ENCODE measurements around the gene ZFP1. TPM values are rescaled to one million over a fixed set of nuclear protein-coding genes. Genes with fewer than 3 reads are reported as not detected.

The ZFP1 gene
- total and polyA plus RNA-seq, 9 of the 15 experiments (the other 6 are each of a cell fraction or from before 2014, with no cell fraction given) = 2.6 to 14.7 (median 11.6) TPM

DNA sequence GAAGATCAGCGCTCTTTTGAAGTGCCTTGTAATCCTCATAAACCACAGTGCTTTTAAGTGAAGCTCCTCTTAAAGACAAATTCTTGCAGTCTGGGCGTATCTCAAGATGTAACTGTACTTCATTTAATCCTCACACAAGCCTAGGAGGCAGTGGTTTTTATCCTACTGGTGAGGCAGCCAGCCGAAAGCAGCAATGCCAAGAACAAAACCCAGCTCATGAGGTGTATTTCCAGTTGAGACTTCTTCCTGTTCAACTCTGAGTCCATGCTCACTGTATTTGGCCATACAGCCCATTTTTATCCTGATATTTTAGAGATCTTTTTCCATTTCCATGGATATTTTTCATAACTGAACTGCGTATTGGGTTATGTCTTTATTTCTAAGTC is 44.9 kb downstream of the ZFP1 start:
- no peak for ATAC-seq
- WGBS (ENCODE audit: insufficient coverage, low coverage, missing lambda C conversion rate) = 29% methylated on average over 4 of the region's 4 CpGs
- in situ Hi-C loops (cut with MboI) = no loop called here
- no peaks in the 10 kb centered on the region for H4K20me1 ChIP-seq (replicated peaks; ENCODE audit: control insufficient read depth, insufficient read depth, low read length)
- no peak overlapping the region for H2AFZ ChIP-seq (ENCODE audit: low read depth, low read length)
- intact Hi-C loops (cut with micrococcal nuclease) = no loop called here
- TF ChIP-seq SNAPC5 (CRISPR knock-in tag; IDR thresholded peaks at IDR 0.05) = no peak
- no peak overlapping the region for H3K9ac ChIP-seq (ENCODE audit: insufficient read depth in 1 of 2, low read depth in 2 of 2, low read length in 2 of 2)
- FAIRE-seq = no peak
- no peak for DNase-seq (ENCODE audit: extremely low read depth in 1 of 4, low spot score in 3 of 4)
- H3K4me3 ChIP-seq = no peak overlapping the region
- no peaks in the 10 kb centered on the region for H3K36me3 ChIP-seq (ENCODE audit: control insufficient read depth, insufficient read depth, low read length)
- H3K79me2 ChIP-seq (ENCODE audit: control insufficient read depth, insufficient read depth, low read length) = no peaks in the 10 kb centered on the region
- H3K4me1 ChIP-seq (replicated peaks in 1 of 2; ENCODE audit: control insufficient read depth in 2 of 2, insufficient read depth in 2 of 2, low read length in 2 of 2) = peaks cover 0 to 7% of the 10 kb centered on the region in 2 experiments; a peak in 3 of 5 replicates
- no peaks in the 10 kb centered on the region for H3K9me3 ChIP-seq (replicated peaks; ENCODE audit: control insufficient read depth, insufficient read depth, low read depth, low read length)
- H3K27me3 ChIP-seq (ENCODE audit: control insufficient read depth in 2 of 2, insufficient read depth in 2 of 2, low read length in 2 of 2) = peaks cover 60 to 72% of the 10 kb centered on the region in 2 experiments
- CTCF ChIA-PET (ENCODE audit: low intra/inter-chr PET ratio) = no interaction called here
- BruUV-seq (replicated peaks) = no TSS peak
- no peak overlapping the region for H3K4me2 ChIP-seq (ENCODE audit: insufficient read depth, low read length)
- POLR2A ChIA-PET = no interaction called here
- no peaks in the 10 kb centered on the region for H3K9me1 ChIP-seq (ENCODE audit: control insufficient read depth, insufficient read depth, low read length)
- H3K27ac ChIP-seq (ENCODE audit: extremely low read depth, low read depth, low read length) = no peak overlapping the region

- ChIA-PET POLR2A (no interaction called here), CTCF (ENCODE audit: low intra/inter-chr PET ratio) (no interaction called here)
- Histone ChIP-seq H3K4me3 (no peak overlapping the region), H3K27ac (ENCODE audit: extremely low read depth, low read depth, low read length) (no peak overlapping the region), H3K36me3 (ENCODE audit: control insufficient read depth, insufficient read depth, low read length) (no peaks in the 10 kb centered on the region), H3K9me1 (ENCODE audit: control insufficient read depth, insufficient read depth, low read length) (no peaks in the 10 kb centered on the region), H3K27me3 (ENCODE audit: control insufficient read depth in 2 of 2, insufficient read depth in 2 of 2, low read length in 2 of 2) (peaks cover 57 to 68% of the 10 kb centered on the region in 2 experiments), H4K20me1 (replicated peaks; ENCODE audit: control insufficient read depth, insufficient read depth, low read length) (no peaks in the 10 kb centered on the region), H3K9ac (ENCODE audit: insufficient read depth in 1 of 2, low read depth in 2 of 2, low read length in 2 of 2) (no peak overlapping the region), H3K4me2 (ENCODE audit: insufficient read depth, low read length) (no peak overlapping the region), H2AFZ (ENCODE audit: low read depth, low read length) (no peak overlapping the region), H3K79me2 (ENCODE audit: control insufficient read depth, insufficient read depth, low read length) (no peaks in the 10 kb centered on the region), H3K9me3 (replicated peaks; ENCODE audit: control insufficient read depth, insufficient read depth, low read depth, low read length) (no peaks in the 10 kb centered on the region), H3K4me1 (replicated peaks in 1 of 2; ENCODE audit: control insufficient read depth in 2 of 2, insufficient read depth in 2 of 2, low read length in 2 of 2) (peaks cover 0 to 8% of the 10 kb centered on the region in 2 experiments; a peak in 3 of 5 replicates)
- intact Hi-C loops (cut with micrococcal nuclease) (no loop called here), in situ Hi-C loops (cut with MboI) (no loop called here)
- no TSS peak for BruUV-seq (replicated peaks)
- no peak for ATAC-seq
- FAIRE-seq = no peak
- DNase-seq (ENCODE audit: extremely low read depth in 1 of 4, low spot score in 3 of 4) = no peak
- WGBS (ENCODE audit: insufficient coverage, low coverage, missing lambda C conversion rate) = 21% methylated on average over 10 of the region's 10 CpGs
- no peak for TF ChIP-seq HOXB6 (CRISPR knock-in tag; IDR thresholded peaks at IDR 0.05; ENCODE audit: borderline replicate concordance)
- no peak for TF ChIP-seq DNMT1 (IDR thresholded peaks at IDR 0.05)
- TF ChIP-seq, protein P1, sequence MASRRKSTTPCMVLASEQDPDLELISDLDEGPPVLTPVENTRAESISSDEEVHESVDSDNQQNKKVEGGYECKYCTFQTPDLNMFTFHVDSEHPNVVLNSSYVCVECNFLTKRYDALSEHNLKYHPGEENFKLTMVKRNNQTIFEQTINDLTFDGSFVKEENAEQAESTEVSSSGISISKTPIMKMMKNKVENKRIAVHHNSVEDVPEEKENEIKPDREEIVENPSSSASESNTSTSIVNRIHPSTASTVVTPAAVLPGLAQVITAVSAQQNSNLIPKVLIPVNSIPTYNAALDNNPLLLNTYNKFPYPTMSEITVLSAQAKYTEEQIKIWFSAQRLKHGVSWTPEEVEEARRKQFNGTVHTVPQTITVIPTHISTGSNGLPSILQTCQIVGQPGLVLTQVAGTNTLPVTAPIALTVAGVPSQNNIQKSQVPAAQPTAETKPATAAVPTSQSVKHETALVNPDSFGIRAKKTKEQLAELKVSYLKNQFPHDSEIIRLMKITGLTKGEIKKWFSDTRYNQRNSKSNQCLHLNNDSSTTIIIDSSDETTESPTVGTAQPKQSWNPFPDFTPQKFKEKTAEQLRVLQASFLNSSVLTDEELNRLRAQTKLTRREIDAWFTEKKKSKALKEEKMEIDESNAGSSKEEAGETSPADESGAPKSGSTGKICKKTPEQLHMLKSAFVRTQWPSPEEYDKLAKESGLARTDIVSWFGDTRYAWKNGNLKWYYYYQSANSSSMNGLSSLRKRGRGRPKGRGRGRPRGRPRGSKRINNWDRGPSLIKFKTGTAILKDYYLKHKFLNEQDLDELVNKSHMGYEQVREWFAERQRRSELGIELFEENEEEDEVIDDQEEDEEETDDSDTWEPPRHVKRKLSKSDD (conservative IDR thresholded peaks at IDR 0.05; ENCODE audit: low read length) = no peak
- TF ChIP-seq MTF1 (CRISPR knock-in tag; IDR thresholded peaks at IDR 0.05; ENCODE audit: borderline replicate concordance) = no peak
- no peak for TF ChIP-seq CGGBP1 (CRISPR knock-in tag; IDR thresholded peaks at IDR 0.05)
- TF ChIP-seq SMARCC2 (IDR thresholded peaks at IDR 0.05; ENCODE audit: low read depth) = no peak
- no peak for TF ChIP-seq RBBP5 (IDR thresholded peaks at IDR 0.05; ENCODE audit: borderline replicate concordance, insufficient read depth, low read length, poor library complexity, severe bottlenecking)
- TF ChIP-seq NRF1 (conservative IDR thresholded peaks at IDR 0.05 in 1 of 2, IDR thresholded peaks at IDR 0.05 in 1 of 2) = no peak
- no peak for TF ChIP-seq IRF2 (CRISPR knock-in tag; IDR thresholded peaks at IDR 0.05)
These were observed 45.6 kb downstream of the ZFP1 start for GRCh38 chr16:75193730-75194444.

Measured in K562 (cell line).